ELR (cell line): ENCODE results near the gene DNMT3L.
A peak's percentile ranks its signal among the peaks of the same experiment; 100 is the strongest.

Experiments
- DNase-seq: peaks from one replicate; pipeline ENCODE4 v3.0.0-alpha.2; 2015; ENCODE audit warnings: low read depth

DNMT3L gene

GRCh38 chr21:44279354-44280260 lies 17.9 kb upstream of the DNMT3L start:
- DNase-seq: no peak

GRCh38 chr21:44275041-44275440 lies 13.3 kb upstream of the DNMT3L start:
- DNase-seq: no peak

- DNase-seq: no peak
Measured at GRCh38 chr21:44273046-44273445, 11.3 kb upstream of the DNMT3L start.

- DNase-seq: no peak
Measured at GRCh38 chr21:44272284-44272858, 10.7 kb upstream of the DNMT3L start.

- no peak for DNase-seq
Measured at GRCh38 chr21:44271558-44272283, 10.0 kb upstream of the DNMT3L start.

- DNase-seq: no peak
Measured at GRCh38 chr21:44269090-44269489, 7.4 kb upstream of the DNMT3L start.

GRCh38 chr21:44267655-44268142 lies 6.0 kb upstream of the DNMT3L start:
- peak; percentile 12 for DNase-seq

- DNase-seq: no peak
Measured at GRCh38 chr21:44265734-44266270, 4.1 kb upstream of the DNMT3L start.

GRCh38 chr21:44263768-44264167 lies 2.1 kb upstream of the DNMT3L start:
- DNase-seq: no peak

- DNase-seq: no peak
Measured at GRCh38 chr21:44263221-44263760, 1.6 kb upstream of the DNMT3L start.

- no peak for DNase-seq
Measured at GRCh38 chr21:44262338-44263056, 800 bp upstream of the DNMT3L start.

- no peak for DNase-seq
Measured at GRCh38 chr21:44260791-44261631, 686 bp downstream of the DNMT3L start.

GRCh38 chr21:44260066-44260465 lies 1.6 kb downstream of the DNMT3L start:
- DNase-seq: no peak

- no peak for DNase-seq
Measured at GRCh38 chr21:44259082-44259705, 2.5 kb downstream of the DNMT3L start.

GRCh38 chr21:44258056-44258725 lies 3.5 kb downstream of the DNMT3L start:
- DNase-seq: no peak

- no peak for DNase-seq
Measured at GRCh38 chr21:44255511-44255981, 6.2 kb downstream of the DNMT3L start.

GRCh38 chr21:44253832-44254710 lies 7.6 kb downstream of the DNMT3L start:
- no peak for DNase-seq
